Measurements from ENCODE around the gene MTHFD1L.
"Not testable (repeated sequence)": the region's sequence is repeated elsewhere in the genome, so short reads cannot be mapped to it uniquely, and the experiment has no call there.

The MTHFD1L gene

GRCh38 chr6:151073701-151074100 lies 208.2 kb downstream of the MTHFD1L start:
- no peak for FAIRE-seq

- FAIRE-seq, result no peak
These were observed 209.5 kb downstream of the MTHFD1L start for GRCh38 chr6:151075005-151075404.

GRCh38 chr6:151075527-151075926 lies 210.0 kb downstream of the MTHFD1L start:
- FAIRE-seq, result no peak

- no peak for FAIRE-seq
These were observed 210.5 kb downstream of the MTHFD1L start for GRCh38 chr6:151075930-151076555.

- FAIRE-seq, result no peak
These were observed 213.2 kb downstream of the MTHFD1L start for GRCh38 chr6:151078655-151079054.

GRCh38 chr6:151081656-151082055 lies 216.2 kb downstream of the MTHFD1L start:
- no peak for FAIRE-seq

GRCh38 chr6:151082079-151082478 lies 216.6 kb downstream of the MTHFD1L start:
- FAIRE-seq, result no peak

GRCh38 chr6:151084275-151084674 lies 218.8 kb downstream of the MTHFD1L start:
- no peak for FAIRE-seq

GRCh38 chr6:151087055-151087454 lies 221.6 kb downstream of the MTHFD1L start:
- FAIRE-seq, result not testable (repeated sequence)

- no peak for FAIRE-seq
These were observed 222.5 kb downstream of the MTHFD1L start for GRCh38 chr6:151087861-151088598.

GRCh38 chr6:151088599-151088935 lies 223.1 kb downstream of the MTHFD1L start:
- no peak for FAIRE-seq

GRCh38 chr6:151088963-151089362 lies 223.5 kb downstream of the MTHFD1L start:
- FAIRE-seq, result no peak

GRCh38 chr6:151089978-151090377 lies 224.5 kb downstream of the MTHFD1L start:
- no peak for FAIRE-seq

- FAIRE-seq, result no peak
These were observed 226.1 kb downstream of the MTHFD1L start for GRCh38 chr6:151091571-151091970.

- FAIRE-seq, result no peak
These were observed 227.1 kb downstream of the MTHFD1L start for GRCh38 chr6:151092591-151092990.

GRCh38 chr6:151093706-151094105 lies 228.2 kb downstream of the MTHFD1L start:
- FAIRE-seq, result no peak

GRCh38 chr6:151095538-151096254 lies 230.2 kb downstream of the MTHFD1L start:
- FAIRE-seq, result no peak

- FAIRE-seq, result no peak
These were observed 230.7 kb downstream of the MTHFD1L start for GRCh38 chr6:151096255-151096612.

- no peak for FAIRE-seq
These were observed 231.4 kb downstream of the MTHFD1L start for GRCh38 chr6:151096691-151097606.

- no peak for FAIRE-seq
These were observed 232.7 kb downstream of the MTHFD1L start for GRCh38 chr6:151098166-151098565.

- no peak for FAIRE-seq
These were observed 234.8 kb downstream of the MTHFD1L start for GRCh38 chr6:151100326-151100725.

- FAIRE-seq, result no peak
These were observed 235.8 kb downstream of the MTHFD1L start for GRCh38 chr6:151101161-151101815.

All from islet of Langerhans (tissue), 1 donor.